Measurements from ENCODE around the gene MAST4.

MAST4 gene

DNA sequence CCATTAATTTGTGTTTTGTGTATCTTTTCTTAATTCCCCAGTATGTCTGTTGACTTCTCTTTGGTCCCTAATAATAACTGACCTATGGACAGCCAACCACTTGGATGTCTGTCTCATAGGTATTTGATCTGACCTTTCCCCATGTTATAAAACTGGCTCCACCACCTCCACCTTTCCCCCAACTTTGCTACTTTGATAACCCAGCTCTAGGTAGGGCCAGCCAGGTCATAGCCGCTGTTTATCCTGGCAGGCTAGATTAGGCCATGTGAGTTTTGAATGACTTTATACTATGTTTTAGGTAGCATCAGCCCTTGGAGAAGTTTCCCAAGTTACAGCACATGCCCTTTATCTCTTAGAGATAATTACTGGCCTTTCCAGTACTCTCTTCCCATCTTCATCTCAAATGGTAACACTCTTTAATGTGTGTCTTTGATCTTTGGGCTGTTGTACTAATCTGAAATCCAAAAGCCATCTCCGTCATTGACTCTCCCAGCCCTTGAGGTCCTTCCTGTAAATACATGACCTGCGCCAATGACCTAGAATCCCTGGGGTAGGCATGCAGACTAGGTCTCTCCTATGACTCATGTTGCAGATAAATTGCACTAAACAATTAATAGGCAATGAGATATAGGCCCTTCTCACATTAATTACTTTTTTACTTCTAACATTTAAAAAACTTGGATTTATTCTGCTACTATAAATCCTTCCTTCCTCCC, 447.8 kb downstream of the MAST4 start:
- FAIRE-seq: no peak
- no peak for DNase-seq (ENCODE audit: extremely low spot score, insufficient read length, low read depth)

DNA sequence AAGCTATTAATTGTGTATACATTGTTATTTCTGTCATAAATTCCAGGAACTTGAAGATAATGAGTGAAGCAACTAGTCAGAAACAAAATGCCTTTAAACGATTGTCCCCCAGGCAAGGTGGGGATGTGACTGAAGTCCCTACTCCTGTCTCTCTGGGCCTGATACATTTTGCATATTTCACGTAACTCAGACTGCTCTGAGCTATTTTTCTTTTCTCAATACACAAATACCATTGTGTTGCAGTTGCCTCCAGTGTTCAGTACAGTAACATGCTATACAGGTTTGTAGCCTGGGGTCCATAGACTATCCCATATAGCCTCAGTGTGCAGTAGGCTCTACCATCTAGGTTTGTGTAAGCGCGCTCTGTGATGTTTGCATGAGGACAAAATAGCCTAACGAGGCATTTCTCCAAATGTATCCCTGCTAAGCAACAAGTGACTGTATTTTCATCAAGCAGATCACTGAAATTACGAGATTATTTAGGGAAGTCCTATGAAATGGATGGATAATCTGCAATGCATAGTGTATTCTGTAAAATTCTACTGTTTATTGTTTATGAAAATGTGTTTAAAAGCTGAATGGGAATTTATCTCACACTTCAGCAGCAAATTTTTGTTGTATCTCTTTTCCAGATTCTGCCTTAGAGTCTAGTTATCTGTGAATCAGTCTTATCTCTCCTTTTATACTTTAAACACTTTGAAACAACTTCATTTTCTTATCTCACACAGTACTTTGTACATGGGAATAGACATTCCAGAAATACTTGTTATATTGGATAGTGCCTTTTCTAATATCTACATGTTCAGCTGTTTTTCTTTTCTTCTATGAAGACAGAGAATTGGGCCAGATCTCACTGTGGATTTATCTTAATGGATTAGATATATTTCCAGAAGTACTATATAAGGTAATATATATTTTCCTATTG, 449.9 kb downstream of the MAST4 start:
- FAIRE-seq (no peak), DNase-seq (ENCODE audit: extremely low spot score, insufficient read length, low read depth) (no peak)

DNA sequence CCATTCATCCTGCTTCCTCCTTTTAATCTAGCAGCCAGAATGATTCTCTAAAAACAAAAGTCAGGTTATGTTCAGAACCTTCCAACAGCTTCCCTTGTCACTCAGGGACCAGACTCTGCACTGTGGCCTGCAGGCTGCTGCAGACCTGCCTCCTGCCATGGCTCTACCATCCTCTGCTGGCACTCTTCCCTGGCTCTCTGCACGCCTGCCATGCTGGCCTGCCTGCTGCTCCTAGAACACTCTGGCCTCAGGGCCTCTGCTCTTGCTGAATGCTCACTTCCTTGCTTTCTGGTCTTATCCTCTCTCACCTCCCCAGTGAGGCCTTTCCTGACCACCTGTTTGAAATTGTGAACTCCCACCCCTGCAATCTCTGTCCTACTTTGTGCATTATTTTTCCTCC, 451.0 kb downstream of the MAST4 start:
- no peak for DNase-seq (ENCODE audit: extremely low spot score, insufficient read length, low read depth)
- FAIRE-seq: no peak

DNA sequence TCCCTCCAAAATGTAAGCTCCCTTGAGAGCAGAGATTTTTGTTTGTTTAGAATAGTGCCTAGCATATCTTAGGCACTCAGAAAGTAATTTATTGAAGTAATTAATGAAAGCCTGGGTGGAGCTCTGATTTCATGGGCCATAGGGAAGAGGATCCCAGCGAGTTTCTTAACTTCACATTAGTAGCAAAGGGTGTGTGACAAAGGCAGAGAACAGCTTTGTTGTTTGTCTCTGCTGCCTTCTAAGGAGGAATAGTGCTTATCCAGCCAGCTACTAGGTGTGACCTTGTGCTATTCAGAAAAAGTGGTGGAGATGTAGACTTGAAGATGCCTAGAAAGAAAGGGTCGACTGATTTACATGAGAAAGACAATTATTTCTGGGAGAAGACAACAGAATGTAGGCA, 451.4 kb downstream of the MAST4 start:
- no peak for DNase-seq (ENCODE audit: extremely low spot score, insufficient read length, low read depth)
- FAIRE-seq: no peak

DNA sequence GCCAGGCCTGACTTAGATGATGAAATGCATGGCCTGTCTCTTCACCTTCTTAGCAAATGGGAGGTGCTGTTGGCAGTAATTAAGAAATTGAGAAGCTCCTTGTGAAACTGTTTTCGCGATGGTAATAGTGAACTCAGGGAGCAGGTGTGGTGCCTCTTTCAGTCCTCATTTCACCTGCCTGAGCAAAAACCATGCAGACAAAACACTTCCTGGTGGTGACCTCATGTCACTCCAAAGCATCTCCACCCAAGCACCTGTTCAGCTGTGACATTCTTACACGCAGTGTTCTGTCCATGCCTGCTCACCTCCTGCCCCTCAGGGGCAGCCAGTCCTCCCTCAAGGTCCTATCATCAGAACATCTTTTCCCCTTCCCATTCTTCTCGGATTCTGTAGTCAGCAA, 453.9 kb downstream of the MAST4 start:
- no peak for DNase-seq (ENCODE audit: extremely low spot score, insufficient read length, low read depth)
- no peak for FAIRE-seq

DNA sequence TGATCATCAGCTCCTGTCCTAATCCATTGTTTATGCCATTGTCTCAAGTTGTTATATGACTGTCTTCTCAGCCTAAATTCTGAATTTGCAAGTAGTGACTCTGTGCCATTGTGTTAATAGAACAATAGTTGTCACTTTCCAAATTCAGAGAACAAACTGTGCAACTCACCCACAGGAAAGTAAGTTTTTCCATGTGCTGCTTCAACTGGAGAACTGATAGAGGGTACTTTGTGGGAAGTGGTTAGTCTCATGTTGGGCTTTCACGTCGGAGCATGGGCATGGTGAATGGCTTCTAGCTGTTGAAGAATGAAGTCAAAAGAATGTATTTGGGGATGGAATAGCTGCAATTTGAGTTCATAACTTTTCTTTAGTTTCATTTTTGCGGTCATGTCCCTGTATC, 454.4 kb downstream of the MAST4 start:
- no peak for FAIRE-seq
- DNase-seq (ENCODE audit: extremely low spot score, insufficient read length, low read depth): no peak

DNA sequence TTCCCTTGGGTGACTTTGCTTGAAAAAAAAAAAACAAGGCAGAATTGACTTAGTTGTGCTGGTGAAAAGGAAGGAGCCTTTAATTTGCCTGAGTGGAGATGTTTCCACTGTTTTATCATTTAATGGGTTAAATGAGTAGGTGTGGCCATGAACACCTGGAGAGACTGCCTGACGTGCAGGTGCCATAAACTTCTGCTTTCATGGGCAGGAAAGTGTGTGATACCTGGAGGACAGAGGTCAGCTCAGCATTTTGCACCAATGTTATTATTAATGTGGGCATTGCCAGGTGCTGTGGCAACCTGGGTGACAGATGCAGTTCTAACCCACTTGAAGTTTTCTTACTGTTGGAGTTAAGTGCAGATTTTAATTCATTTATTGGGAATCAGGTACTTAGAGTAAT, 455.0 kb downstream of the MAST4 start:
- DNase-seq (ENCODE audit: extremely low spot score, insufficient read length, low read depth) (no peak), FAIRE-seq (no peak)

DNA sequence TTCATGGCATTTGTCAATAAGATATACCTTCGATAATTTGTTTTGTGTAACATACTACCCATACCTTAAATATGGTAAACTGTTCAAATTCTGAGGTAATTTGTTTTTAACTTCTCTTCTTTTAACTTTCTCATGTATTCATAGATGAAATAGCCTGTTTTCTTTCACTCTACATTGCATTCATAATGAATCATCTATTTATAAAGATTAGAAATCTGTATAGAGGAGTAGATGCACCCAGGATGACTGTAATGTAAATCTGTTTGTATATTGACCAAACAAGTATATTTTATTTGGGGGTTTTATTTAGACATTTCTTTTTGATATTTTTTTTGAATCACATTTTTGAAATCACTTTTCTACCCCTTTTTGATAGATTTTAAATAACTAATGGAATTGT, 455.8 kb downstream of the MAST4 start:
- FAIRE-seq (no peak), DNase-seq (ENCODE audit: extremely low spot score, insufficient read length, low read depth) (no peak)

DNA sequence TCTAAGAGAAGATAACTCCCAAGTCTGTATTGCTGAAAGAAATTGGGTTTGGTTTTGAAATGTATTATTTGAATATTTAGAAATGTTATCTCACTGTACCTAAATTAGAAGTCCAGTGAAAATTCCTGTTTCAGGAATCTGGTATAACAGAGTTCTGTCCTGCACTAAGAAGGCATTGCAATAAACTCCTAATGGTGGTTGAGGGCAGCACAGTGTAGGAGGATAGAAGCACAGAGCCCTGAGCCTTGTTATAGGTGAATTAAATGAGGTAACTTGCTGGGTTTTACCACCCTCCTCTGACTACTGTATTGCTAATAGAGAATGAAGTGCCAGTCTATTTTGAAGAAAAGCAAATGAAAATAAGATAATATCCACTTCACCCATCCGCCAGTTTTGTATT, 457.0 kb downstream of the MAST4 start:
- DNase-seq (ENCODE audit: extremely low spot score, insufficient read length, low read depth) (no peak), FAIRE-seq (no peak)

DNA sequence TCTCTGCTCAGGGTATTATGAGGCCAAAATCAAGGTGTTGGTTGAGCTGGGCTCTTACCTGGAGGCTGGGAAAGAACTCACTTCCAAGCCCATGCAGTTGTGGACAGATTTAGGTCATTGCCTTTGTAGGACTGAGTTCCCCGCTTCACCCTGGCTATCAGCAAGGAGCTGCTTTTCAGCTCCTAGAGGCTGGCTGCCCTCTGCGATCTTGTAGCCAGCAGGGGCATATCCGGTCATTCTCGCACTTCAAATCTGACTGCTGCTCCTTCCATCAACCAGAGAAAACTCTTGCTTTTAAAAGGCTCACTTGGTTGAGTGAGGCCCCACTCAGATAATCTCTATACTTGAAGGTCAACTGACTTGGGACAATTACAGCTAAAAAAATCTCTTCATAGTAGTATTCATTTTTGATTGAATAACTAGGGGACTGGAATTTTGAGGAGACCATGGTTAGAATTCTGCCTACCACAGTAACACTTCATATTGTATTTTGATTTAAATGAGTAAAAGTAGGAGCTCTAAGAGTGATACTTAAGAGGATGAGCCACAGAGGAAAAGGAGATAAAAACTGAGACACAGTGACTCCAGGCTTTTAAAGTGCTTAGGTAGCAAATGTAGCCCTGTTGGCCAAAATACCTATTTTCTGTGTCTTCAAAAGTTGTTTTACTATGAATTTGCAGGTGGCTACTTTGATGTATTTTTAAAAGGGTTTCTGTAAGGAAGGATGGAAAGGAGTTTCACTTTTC, 463.0 kb downstream of the MAST4 start:
- no peak for DNase-seq (ENCODE audit: extremely low spot score, insufficient read length, low read depth)
- no peak for FAIRE-seq

DNA sequence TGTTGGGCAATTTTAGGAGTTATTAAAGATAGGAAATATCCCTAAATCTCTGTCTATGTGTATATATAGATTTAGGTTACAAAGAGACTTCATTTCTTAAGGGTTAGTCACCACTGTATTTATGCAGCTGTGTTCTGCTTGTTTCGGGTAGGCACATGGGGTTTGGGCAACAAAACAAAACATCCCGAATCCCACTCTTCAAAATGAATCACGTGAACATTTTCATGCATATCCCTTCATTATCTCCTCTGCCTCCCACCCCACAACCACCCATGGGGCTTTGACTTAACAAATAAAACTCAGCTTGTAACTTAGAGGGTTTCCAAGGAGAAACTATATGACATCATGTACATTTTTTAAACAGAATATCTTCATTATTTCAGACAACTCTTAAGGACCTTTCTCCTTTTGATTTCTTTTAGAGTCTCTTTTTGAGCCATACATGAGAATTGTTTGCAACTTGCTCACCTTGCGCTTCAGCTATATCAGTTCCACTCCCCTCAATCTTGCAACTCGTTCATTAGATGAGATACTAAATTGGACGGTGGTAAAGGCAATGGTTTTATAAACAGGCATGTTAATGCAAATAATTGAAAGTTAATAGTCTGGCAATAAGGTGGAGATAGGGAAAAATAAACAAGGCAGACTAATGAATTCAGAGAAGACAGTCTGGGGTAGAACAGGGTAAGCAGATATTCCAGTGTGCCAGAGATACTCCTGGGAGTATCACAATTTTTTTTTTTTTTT, 463.7 kb downstream of the MAST4 start:
- FAIRE-seq (no peak), DNase-seq (ENCODE audit: extremely low spot score, insufficient read length, low read depth) (no peak)

DNA sequence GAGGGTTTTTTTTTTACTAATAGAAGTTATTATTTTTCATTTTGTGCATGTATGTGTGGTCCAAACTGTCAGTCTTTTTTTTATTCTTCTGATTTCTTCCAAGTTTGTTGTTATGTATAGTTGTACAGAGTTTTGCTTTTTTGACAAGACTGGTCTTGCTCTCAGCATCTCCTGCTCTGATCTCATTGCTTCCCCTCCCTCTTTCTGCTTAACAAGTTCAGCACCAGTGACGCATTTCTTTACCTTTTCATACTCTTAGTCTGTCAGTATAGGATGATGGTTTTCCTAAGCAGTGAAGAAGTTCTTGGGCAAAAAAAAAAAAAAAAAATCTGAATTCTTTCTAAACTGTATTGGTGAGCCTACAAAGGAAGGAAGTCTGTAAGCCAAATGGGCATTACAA, 465.3 kb downstream of the MAST4 start:
- DNase-seq (ENCODE audit: extremely low spot score, insufficient read length, low read depth) (no peak), FAIRE-seq (no peak)

DNA sequence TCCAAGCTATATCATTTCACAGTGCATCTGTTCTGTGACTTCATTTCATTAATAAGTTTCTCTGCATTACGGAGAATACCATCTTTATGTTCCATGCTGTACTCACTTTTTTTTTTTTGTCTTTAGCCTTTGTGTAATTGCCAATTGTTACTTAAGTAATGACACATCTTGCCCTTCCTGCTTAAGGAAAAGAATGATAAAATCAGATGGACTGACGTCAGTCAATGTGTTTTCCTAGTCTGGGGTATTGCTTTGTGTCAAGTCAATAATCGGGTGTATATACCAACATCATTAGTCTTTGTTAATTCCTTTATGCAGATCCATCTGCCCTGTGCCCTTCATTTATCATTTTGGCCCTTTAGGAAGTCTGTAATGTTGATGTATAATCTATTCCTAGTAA, 466.9 kb downstream of the MAST4 start:
- FAIRE-seq: no peak

DNA sequence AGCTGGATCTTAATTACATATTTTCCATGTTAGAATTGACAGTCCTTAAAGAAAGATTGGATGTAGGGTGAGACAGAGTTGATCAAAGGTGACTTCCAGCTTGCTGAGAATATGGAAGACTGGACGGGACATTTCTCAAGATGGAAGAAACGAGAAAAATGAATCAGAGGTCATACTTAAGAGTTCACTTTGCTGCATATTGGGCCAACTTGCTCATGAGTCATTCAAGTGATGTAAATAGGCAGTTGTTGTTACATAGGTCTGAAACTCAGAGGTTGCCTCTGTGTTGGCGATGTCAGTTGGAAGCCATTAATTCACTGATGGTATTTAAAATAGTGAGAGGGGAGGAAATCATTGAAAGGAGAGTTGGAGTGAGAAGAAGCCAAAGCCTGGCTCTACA, 467.6 kb downstream of the MAST4 start:
- FAIRE-seq: no peak
- no peak for DNase-seq (ENCODE audit: extremely low spot score, insufficient read length, low read depth)

More for the DNA sequence above, 466.9 kb downstream of the MAST4 start:
- DNase-seq (ENCODE audit: extremely low spot score, insufficient read length, low read depth): no peak

DNA sequence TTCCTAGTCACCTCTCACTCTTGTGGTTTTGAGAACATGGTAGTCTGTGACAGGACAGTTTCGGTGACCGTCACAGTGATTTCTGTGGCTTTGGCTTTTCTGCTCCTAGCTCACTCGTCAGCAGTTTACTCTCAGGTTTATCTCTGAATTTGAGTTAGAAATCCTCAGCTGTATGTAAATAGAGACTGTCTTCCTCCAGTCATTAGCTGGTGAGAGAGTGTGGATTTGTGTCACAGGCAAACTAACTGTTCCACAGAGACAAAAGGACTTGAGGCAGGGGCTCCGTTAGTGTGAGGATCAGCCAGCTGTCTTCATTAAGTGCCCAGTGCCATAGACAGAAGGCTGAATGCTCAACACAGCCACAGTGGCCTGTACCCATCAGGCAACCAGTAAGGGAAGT, 469.0 kb downstream of the MAST4 start:
- no peak for FAIRE-seq
- no peak for DNase-seq (ENCODE audit: extremely low spot score, insufficient read length, low read depth)

DNA sequence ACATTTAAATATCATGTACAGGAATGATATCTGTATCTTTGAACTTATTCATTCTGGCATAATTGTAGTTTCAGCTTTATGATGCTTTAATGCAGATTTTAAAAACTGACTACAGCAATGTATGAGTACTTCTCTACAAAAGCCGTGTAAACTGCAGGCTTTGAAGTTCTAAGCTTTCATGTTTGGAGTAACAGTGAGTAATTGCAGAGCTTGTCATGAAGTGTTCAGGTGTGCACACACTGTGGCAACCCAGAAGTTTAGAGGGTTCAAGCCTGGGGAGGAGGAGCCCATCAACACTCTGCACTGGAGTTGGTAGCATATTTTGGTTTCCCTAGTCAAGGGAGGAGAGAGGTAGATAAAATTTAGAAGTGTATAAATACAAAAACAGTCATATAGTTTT, 469.5 kb downstream of the MAST4 start:
- no peak for FAIRE-seq
- DNase-seq (ENCODE audit: extremely low spot score, insufficient read length, low read depth): no peak

DNA sequence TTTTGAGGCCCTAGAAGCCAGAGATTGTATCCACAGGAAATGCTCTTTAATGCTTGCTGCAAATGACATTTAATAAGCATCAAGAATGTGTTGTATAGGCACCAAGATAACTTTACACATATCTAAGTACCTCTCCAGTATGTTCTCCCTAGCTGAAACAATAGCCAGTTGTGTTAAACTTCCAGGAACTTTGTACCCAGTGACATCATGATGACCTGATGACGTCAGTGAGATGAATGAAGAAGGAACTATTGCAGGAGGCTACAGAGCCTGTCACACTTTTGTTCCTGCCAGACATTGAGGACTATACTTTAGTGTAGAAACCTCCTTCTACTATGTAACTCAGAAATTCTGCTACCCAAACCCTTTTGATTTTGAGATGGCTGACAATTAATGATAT, 470.6 kb downstream of the MAST4 start:
- FAIRE-seq (no peak), DNase-seq (ENCODE audit: extremely low spot score, insufficient read length, low read depth) (no peak)

DNA sequence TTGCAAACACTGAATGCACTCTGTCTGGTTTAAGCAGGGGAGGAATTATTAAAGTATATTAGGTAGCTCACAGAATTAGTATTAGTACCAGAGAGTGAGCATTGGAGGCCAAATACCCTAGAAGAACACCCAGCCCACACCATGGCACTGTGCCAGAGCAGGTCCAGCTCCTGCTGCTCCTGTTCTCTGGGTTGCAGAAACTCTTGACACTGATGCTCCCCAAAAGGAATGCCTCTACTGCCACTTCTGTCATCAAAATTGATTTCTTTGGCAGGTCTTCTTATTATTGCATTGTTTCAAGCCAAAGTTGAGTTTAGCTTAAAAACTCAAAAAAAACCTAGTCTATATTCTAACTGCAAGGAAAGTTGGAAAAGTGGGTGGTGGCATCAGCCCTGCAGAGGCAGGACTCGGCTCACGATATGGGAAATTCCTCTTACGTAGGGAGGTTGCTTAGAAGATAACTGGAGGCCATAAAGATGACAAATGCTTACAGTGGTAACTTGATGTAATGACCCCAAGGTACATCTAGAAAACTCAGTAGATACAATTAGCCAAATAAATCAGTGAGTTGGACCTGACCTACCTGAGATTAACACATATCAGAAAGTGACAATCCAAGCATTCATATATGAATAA, 477.0 kb downstream of the MAST4 start:
- FAIRE-seq: no peak
- no peak for DNase-seq (ENCODE audit: extremely low spot score, insufficient read length, low read depth)

DNA sequence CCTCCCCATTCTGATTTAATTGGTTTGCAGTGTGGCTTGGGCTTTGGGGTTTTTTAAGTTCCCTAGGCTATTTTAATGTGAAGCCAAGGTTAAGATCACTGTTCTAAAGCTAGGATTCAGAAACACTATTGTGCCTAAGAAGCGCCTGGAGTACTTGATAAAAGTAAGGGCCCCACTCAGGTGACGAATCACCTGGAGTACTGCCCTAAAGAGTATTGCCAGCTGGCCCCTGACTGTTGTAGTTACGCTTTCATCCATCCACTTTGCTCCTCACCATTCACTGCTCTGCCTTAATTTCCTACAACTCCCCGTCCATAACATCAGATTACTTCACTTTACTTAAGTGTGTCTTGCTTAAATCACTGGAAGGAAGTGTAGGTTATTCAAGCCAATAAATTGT, 481.1 kb downstream of the MAST4 start:
- FAIRE-seq: no peak
- no peak for DNase-seq (ENCODE audit: extremely low spot score, insufficient read length, low read depth)

DNA sequence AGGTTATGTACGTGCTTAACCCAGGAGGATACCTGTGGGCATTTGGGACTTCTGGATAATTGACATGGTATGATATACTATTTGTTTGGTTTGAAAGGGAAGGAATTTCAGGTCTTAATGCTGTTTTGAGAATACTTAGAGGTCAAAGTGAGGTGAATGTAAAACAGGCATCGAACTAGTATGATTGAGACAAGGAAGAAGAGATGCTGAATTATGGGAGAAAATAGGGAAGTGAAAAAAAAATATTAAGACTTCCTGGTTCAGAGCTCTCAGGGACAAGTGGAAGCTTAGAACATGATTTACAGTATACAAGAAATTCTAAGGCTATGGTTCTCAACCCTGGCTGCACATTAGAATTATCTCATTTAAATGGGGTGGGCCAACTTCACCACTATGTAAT, 485.1 kb downstream of the MAST4 start:
- FAIRE-seq (no peak), DNase-seq (ENCODE audit: extremely low spot score, insufficient read length, low read depth) (no peak)
